Dermis blood vessel endothelial cell (primary cell): ENCODE data around the gene HAPLN2. TPM values are rescaled to one million over a fixed set of nuclear protein-coding genes. Genes with fewer than 3 reads are reported as not detected.
A peak's percentile ranks its signal among the peaks of the same experiment; 100 is the strongest.
"Not testable (repeated sequence)": the region's sequence is repeated elsewhere in the genome, so short reads cannot be mapped to it uniquely, and the experiment has no call there.

Experiments used
- DNase-seq: peaks from one replicate; pipeline ENCODE4 v3.0.0; 2010
- total RNA-seq: library from RNA; depleted of rRNA; stranded (reverse); fragments of >200 nt; gene quantifications from 2 replicates; pipeline ENCODE4 v1.2.3, GENCODE V29; 2014

The HAPLN2 gene
- not detected in 2 replicates for total RNA-seq

- DNase-seq = peak; percentile 59
Observed at GRCh38 chr1:156618853-156619581, at the start of gene HAPLN2. TSS of gene HAPLN2 (plus strand) at chr1:156619415. CDS start at chr1:156623491, 4,076 bp downstream.

- peak; percentile 90 for DNase-seq
Observed at GRCh38 chr1:156571261-156571852, 47.9 kb upstream of the HAPLN2 start.

GRCh38 chr1:156571919-156572662, 47.1 kb upstream of the HAPLN2 start, which contains the start of gene IQGAP3:
TSS of gene IQGAP3 (minus strand) at chr1:156572565. CDS start at chr1:156572529, 36 bp downstream.
- DNase-seq = peak; percentile 89

- no peak for DNase-seq
Observed at GRCh38 chr1:156572663-156573018, 46.6 kb upstream of the HAPLN2 start.

- no peak for DNase-seq
Observed at GRCh38 chr1:156574039-156574633, 45.1 kb upstream of the HAPLN2 start.

- DNase-seq = no peak
Observed at GRCh38 chr1:156577550-156577949, 41.7 kb upstream of the HAPLN2 start.

GRCh38 chr1:156578055-156578454, 41.2 kb upstream of the HAPLN2 start:
- DNase-seq = no peak

- DNase-seq = no peak
Observed at GRCh38 chr1:156579472-156579871, 39.7 kb upstream of the HAPLN2 start, which contains the start of gene TTC24. TSS of gene TTC24 (plus strand) at chr1:156579723. CDS start at chr1:156581365, 1,642 bp downstream.

GRCh38 chr1:156581661-156582387, 37.4 kb upstream of the HAPLN2 start:
- DNase-seq = no peak

GRCh38 chr1:156582388-156583017, 36.7 kb upstream of the HAPLN2 start:
- DNase-seq = no peak

GRCh38 chr1:156583821-156584622, 35.2 kb upstream of the HAPLN2 start:
- peak; percentile 95 for DNase-seq

- DNase-seq = no peak
Observed at GRCh38 chr1:156584813-156585212, 34.4 kb upstream of the HAPLN2 start.

GRCh38 chr1:156586323-156586722, 32.9 kb upstream of the HAPLN2 start:
- no peak for DNase-seq

GRCh38 chr1:156586892-156587477, 32.2 kb upstream of the HAPLN2 start:
- DNase-seq = no peak

- DNase-seq = not testable (repeated sequence)
Observed at GRCh38 chr1:156587927-156588326, 31.3 kb upstream of the HAPLN2 start.

- peak; percentile 47 for DNase-seq
Observed at GRCh38 chr1:156589546-156589945, 29.7 kb upstream of the HAPLN2 start.

GRCh38 chr1:156590326-156591180, 28.7 kb upstream of the HAPLN2 start:
- DNase-seq = no peak

GRCh38 chr1:156591181-156591431, 28.1 kb upstream of the HAPLN2 start:
- no peak for DNase-seq

GRCh38 chr1:156591432-156592157, 27.6 kb upstream of the HAPLN2 start, which contains the start of gene NAXE:
TSS of gene NAXE (plus strand) at chr1:156591776. CDS start at chr1:156591805, 29 bp downstream.
- DNase-seq = peak; percentile 68
